Common myeloid progenitor, CD34-positive (primary cell): ENCODE data around the gene HBS1L.

Experiments used
- CTCF ChIA-PET: fragments of 350-600 bp; sonication (Branson Sonifier 250); formaldehyde crosslinking; loops from one replicate; lab custom pipeline; 2021; ENCODE audit warnings: antibody characterized with exemption; lab: Charles Lee
- POLR2A ChIA-PET: fragments of 350-600 bp; sonication (Branson Sonifier 250); formaldehyde crosslinking; loops from one replicate; lab custom pipeline; 2021; ENCODE audit warnings: antibody characterized with exemption; lab: Charles Lee
- DNase-seq, 3 donors: peaks; one replicate each; pipeline versions ENCODE4 v3.0.0 to v3.0.0-alpha.2; 2013
- H3K27ac ChIP-seq, 2 experiments: 1 replicate in 1 of 2; 2 replicates in 1 of 2; pipeline ENCODE4 v1.7.0; 2013; ENCODE audit warnings: inconsistent platforms in 2 of 2, low read length in 2 of 2, mild to moderate bottlenecking in 2 of 2, low read depth in 1 of 2, moderate library complexity in 1 of 2; ENCODE audit not compliant: severe bottlenecking in 2 of 2, insufficient read depth in 1 of 2, poor library complexity in 1 of 2
- H3K27me3 ChIP-seq, 5 experiments: replicated peaks in 2 of 5; 1 replicate in 3 of 5; 2 replicates in 2 of 5; pipeline versions ENCODE4 v1.6.1 to v1.7.0; 2013; ENCODE audit warnings: low read length in 4 of 5, mild to moderate bottlenecking in 2 of 5, moderate library complexity in 2 of 5, inconsistent platforms in 1 of 5; ENCODE audit not compliant: insufficient read depth in 5 of 5, control insufficient read depth in 4 of 5
- H3K36me3 ChIP-seq, 4 experiments: 1 replicate in 2 of 4; 2 replicates in 2 of 4; pipeline versions ENCODE4 v1.6.1 to v1.7.0; 2013; ENCODE audit warnings: low read length in 3 of 4, control low read depth in 1 of 4, mild to moderate bottlenecking in 1 of 4; ENCODE audit not compliant: control insufficient read depth in 4 of 4, insufficient read depth in 4 of 4
- H3K4me1 ChIP-seq, 4 experiments: 1 replicate in 3 of 4; 2 replicates in 1 of 4; pipeline versions ENCODE4 v1.6.1 to v1.7.1; 2013; ENCODE audit warnings: low read length in 3 of 4, mild to moderate bottlenecking in 3 of 4, control low read depth in 1 of 4, inconsistent platforms in 1 of 4, moderate library complexity in 1 of 4; ENCODE audit not compliant: control insufficient read depth in 4 of 4, insufficient read depth in 4 of 4; ENCODE audit errors: control extremely low read depth in 1 of 4
- H3K4me3 ChIP-seq, 7 experiments: 1 replicate in 4 of 7; 2 replicates in 3 of 7; pipeline versions ENCODE4 v1.5.1 to v1.7.0; 2013; ENCODE audit warnings: mild to moderate bottlenecking in 7 of 7, low read length in 6 of 7, moderate library complexity in 6 of 7, inconsistent platforms in 2 of 7, low read depth in 2 of 7, control low read depth in 1 of 7; ENCODE audit not compliant: insufficient read depth in 4 of 7, control insufficient read depth in 1 of 7; ENCODE audit errors: extremely low read depth in 1 of 7
- H3K9me3 ChIP-seq, 5 experiments: 1 replicate in 4 of 5; 2 replicates in 1 of 5; pipeline versions ENCODE4 v1.6.1 to v1.7.1; 2013; ENCODE audit warnings: low read length in 4 of 5, mild to moderate bottlenecking in 2 of 5, inconsistent platforms in 1 of 5, low read depth in 1 of 5, moderate library complexity in 1 of 5; ENCODE audit not compliant: control insufficient read depth in 4 of 5, insufficient read depth in 2 of 5; ENCODE audit errors: control extremely low read depth in 1 of 5
- WGBS: methylation state at CpG from one replicate; pipeline ENCODE4 v1.1.5; 2013; ENCODE audit not compliant: insufficient coverage; 5-methylcytosine and 5-hydroxymethylcytosine counted together

Gene HBS1L

DNA sequence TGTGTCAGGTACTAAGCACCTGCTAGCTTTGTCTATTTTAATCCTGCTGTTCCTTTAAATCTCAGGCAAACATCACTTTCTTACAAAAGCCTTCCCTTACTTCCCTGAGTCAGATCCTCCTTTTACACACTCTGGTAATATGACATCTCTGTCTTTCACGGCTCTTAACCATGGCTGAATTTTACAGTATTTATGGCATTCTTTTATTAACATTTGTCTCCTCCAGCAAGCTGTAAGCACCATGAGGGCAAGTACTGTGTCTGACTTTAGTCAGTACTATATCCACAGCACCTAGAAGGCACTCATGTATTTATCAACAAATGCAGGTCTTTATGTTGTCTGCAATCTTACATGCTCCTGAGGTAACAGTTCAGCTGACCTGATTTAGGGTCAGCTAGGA lies 33.7 kb upstream of the HBS1L start:
- WGBS: 29% methylated on average over 1 of the region's 1 CpG
- no peaks in the 10 kb centered on the region for H3K9me3 ChIP-seq
- ChIA-PET POLR2A (interaction anchor here (1.0 kb wide), 1 partner anchor 8 kb away, joined by 3 read pairs; no protein-coding TSS in a partner anchor), CTCF (interaction anchor here (0.7 to 3.0 kb wide), 10 partner anchors 8 to 335 kb away, joined by 3 to 12 read pairs (median 4); partner anchors contain the start of gene HBS1L)
- H3K27me3 ChIP-seq: no peaks in the 10 kb centered on the region
- no peaks in the 10 kb centered on the region for H3K36me3 ChIP-seq
- DNase-seq: peak in 1 of 3 donors; percentile 47
- H3K4me1 ChIP-seq: peaks cover 12 to 31% (median 22%) of the 10 kb centered on the region in 4 experiments
- peak overlapping the region in 2 of 7 experiments; percentile 1 to 40 for H3K4me3 ChIP-seq
- H3K27ac ChIP-seq: peak overlapping the region in 1 of 2 experiments; percentile 62

DNA sequence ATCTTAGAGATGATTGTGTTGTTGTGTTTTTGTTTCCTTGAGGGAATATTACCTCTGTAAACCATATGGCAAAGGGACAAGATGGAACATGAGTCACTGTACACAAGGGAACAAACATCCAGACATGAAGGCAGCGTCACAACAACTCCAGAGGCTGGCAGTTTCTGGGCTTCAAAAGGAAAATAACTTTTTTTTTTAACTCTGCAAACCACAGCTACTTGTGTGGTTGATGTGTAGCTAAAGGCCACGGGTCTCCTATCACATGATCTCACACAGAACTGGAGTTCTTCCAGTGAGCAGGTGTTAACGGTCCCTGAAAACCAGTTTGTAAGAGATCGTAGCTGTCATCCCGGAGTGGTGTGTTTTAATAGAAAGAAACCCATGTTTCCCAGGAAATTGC lies 33.2 kb upstream of the HBS1L start:
- POLR2A ChIA-PET: interaction anchor here (1.0 to 1.5 kb wide), 2 partner anchors 9 to 33 kb away, joined by 3 to 4 read pairs; partner anchors contain the start of gene HBS1L
- no peaks in the 10 kb centered on the region for H3K27me3 ChIP-seq
- peak overlapping the region in 1 of 2 experiments; percentile 62 for H3K27ac ChIP-seq
- 0% methylated on average over 1 of the region's 5 CpGs for WGBS
- peaks cover 0 to 3% (median 0%) of the 10 kb centered on the region in 5 experiments for H3K9me3 ChIP-seq
- no peaks in the 10 kb centered on the region for H3K36me3 ChIP-seq
- CTCF ChIA-PET: interaction anchor here (0.7 to 3.0 kb wide), 12 partner anchors 9 to 335 kb away, joined by 3 to 12 read pairs (median 4); partner anchors contain the start of gene HBS1L
- H3K4me3 ChIP-seq: peak overlapping the region in 5 of 7 experiments; percentile 1 to 44 (median 32)
- peak; percentile 74 to 95 (median 90) for DNase-seq
- H3K4me1 ChIP-seq: peaks cover 12 to 31% (median 22%) of the 10 kb centered on the region in 4 experiments

DNA sequence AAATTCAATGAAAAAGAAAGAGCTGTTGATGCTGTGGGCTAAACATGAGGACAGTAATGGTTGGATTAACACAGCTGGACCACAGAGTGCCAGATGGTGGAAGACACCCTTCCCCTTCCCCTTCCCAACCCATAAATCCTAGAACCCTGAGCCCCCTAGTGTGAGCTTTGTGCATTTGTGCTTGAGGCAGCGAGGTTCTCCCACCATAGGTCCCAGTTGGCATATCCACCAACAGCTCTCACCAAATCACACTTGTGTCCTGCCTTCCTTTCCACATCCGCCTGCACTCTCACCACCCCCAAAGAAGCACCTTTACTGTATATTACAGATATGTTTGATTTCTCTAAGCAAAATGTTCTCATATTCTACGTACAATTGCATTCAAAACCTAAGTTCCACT lies 32.8 kb upstream of the HBS1L start:
- CTCF ChIA-PET: interaction anchor here (0.7 to 3.0 kb wide), 12 partner anchors 9 to 336 kb away, joined by 3 to 12 read pairs (median 4); partner anchors contain the start of gene HBS1L
- peaks cover 0 to 4% (median 0%) of the 10 kb centered on the region in 5 experiments for H3K9me3 ChIP-seq
- H3K36me3 ChIP-seq: no peaks in the 10 kb centered on the region
- H3K4me3 ChIP-seq: peak overlapping the region in 5 of 7 experiments; percentile 1 to 44 (median 32)
- H3K27ac ChIP-seq: peak overlapping the region in 1 of 2 experiments; percentile 62
- H3K4me1 ChIP-seq: peaks cover 12 to 31% (median 22%) of the 10 kb centered on the region in 4 experiments
- POLR2A ChIA-PET: interaction anchor here (1.0 to 1.5 kb wide), 2 partner anchors 9 to 32 kb away, joined by 3 to 4 read pairs; partner anchors contain the start of gene HBS1L
- no CpG with 5 or more reads among the region's 3 CpGs for WGBS
- no peaks in the 10 kb centered on the region for H3K27me3 ChIP-seq
- peak in 2 of 3 donors; percentile 25 to 42 for DNase-seq

- Histone ChIP-seq H3K27ac (no peak overlapping the region), H3K27me3 (no peaks in the 10 kb centered on the region), H3K36me3 (no peaks in the 10 kb centered on the region), H3K4me3 (no peak overlapping the region), H3K4me1 (peaks cover 12 to 31% (median 22%) of the 10 kb centered on the region in 4 experiments), H3K9me3 (peaks cover 0 to 9% (median 3%) of the 10 kb centered on the region in 5 experiments)
- ChIA-PET CTCF (interaction anchor here (1.2 to 2.7 kb wide), 8 partner anchors 13 to 96 kb away, joined by 3 to 12 read pairs (median 4); partner anchors contain the start of gene HBS1L), POLR2A (interaction anchor here (1.5 kb wide), 1 partner anchor 31 kb away, joined by 4 read pairs; the partner anchor contains the start of gene HBS1L)
- no peak for DNase-seq
- 100% methylated on average over 2 of the region's 5 CpGs for WGBS
These were observed 31.8 kb upstream of the HBS1L start for GRCh38 chr6:135086414-135086764.

DNA sequence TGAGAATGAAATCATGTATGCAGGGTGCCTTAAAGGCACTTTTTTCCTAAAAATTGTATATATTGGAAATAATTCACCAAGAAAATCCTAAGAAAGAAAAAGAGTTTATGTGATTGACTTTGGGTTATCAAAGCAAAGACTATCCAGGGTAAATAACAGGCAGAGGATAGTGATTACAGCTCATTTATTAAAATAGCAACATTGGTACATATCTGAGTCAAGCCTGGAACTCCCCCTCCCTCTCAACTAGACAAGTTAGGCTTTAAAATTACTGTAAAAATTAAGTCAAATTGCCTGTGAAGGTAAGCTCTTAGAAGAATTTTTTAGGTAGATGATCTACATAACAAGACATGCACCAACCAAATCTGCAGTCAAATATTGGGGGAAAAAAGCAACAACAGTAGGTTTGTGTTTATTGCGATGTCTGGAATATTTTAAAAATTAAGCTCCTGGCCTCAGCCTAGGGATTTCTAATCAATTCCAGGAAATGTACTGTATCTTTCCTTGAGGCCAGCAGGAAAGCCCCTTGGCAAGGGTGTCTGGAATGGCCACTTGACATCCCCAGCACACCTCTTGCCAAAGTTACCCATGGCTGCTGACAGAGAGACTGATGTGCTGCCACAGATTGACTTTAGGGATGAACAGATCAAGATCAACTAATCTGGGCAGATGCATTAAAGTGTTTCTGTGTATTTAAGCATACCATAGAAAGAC lies 31.2 kb upstream of the HBS1L start:
- WGBS: 100% methylated on average over 1 of the region's 1 CpG
- H3K36me3 ChIP-seq: no peaks in the 10 kb centered on the region
- H3K4me1 ChIP-seq: peaks cover 12 to 31% (median 22%) of the 10 kb centered on the region in 4 experiments
- ChIA-PET POLR2A (no interaction called here), CTCF (interaction anchor here (1.2 to 2.7 kb wide), 6 partner anchors 12 to 97 kb away, joined by 4 to 12 read pairs (median 4); partner anchors contain the start of gene HBS1L)
- no peak for DNase-seq
- no peak overlapping the region for H3K4me3 ChIP-seq
- no peak overlapping the region for H3K27ac ChIP-seq
- peaks cover 0 to 9% (median 3%) of the 10 kb centered on the region in 5 experiments for H3K9me3 ChIP-seq
- H3K27me3 ChIP-seq: no peaks in the 10 kb centered on the region

DNA sequence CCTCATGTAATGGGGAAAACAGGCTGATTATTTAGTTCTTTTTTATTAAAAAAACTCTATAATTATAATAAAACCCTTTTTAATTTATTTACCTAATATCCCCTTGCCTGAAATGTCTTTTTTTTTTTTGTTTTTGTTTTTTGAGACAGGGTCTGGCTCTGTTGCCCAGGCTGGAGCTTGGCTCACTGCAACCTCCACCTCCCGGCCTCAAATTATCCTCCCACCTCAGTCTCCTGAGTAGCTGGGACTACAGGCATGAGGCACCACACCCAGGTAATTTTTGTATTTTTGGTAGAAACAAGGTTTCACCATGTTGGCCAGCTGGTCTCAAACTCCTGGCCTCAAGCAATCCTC lies 30.3 kb upstream of the HBS1L start:
- peaks cover 12 to 31% (median 22%) of the 10 kb centered on the region in 4 experiments for H3K4me1 ChIP-seq
- no peaks in the 10 kb centered on the region for H3K36me3 ChIP-seq
- H3K27ac ChIP-seq: peak overlapping the region in 1 of 2 experiments; percentile 27
- ChIA-PET CTCF (interaction anchor here (2.3 kb wide), 1 partner anchor 59 kb away, joined by 9 read pairs; no protein-coding TSS in a partner anchor), POLR2A (no interaction called here)
- WGBS: 100% methylated on average over 1 of the region's 1 CpG
- DNase-seq: no peak
- no peak overlapping the region for H3K4me3 ChIP-seq
- H3K27me3 ChIP-seq: no peaks in the 10 kb centered on the region
- peaks cover 0 to 12% (median 6%) of the 10 kb centered on the region in 5 experiments for H3K9me3 ChIP-seq
